SK-N-SH (cell line): Measurements from ENCODE around the gene FRMD8. TPM values are rescaled to one million over a fixed set of nuclear protein-coding genes. Genes with fewer than 3 reads are reported as not detected.

Source experiments
- CTCF ChIA-PET: fragments of 300-600, 350-600 bp; formaldehyde crosslinking; extraction: SDS; loops from one replicate; lab custom pipeline; 2021; lab: Yijun Ruan, JAX
- POLR2A ChIA-PET: fragments of 350-600 bp; sonication (Branson Sonifier 250); formaldehyde crosslinking; extraction: SDS; loops from one replicate; lab custom pipeline; 2020; ENCODE audit warnings: antibody characterized with exemption, inconsistent platforms; lab: Yijun Ruan, JAX
- DNase-seq: peaks from one replicate; pipeline ENCODE4 v3.0.0; 2012
- H2AFZ ChIP-seq: fragments of 200-600 bp; sonication (generic); 2 replicates; pipeline ENCODE4 v1.8.1; 2016; ENCODE audit warnings: antibody characterized with exemption, mild to moderate bottlenecking, low read depth
- H3F3A ChIP-seq: fragments of 200-600 bp; sonication (generic); replicated peaks from 2 replicates; pipeline ENCODE3; 2016; ENCODE audit warnings: antibody characterized with exemption, mild to moderate bottlenecking; ENCODE audit not compliant: insufficient read depth
- H3K27ac ChIP-seq, 2 experiments: fragments of 200-500 bp in 1 of 2; fragments of 200-600 bp in 1 of 2; sonication (Bioruptor generic) in 1 of 2; sonication (generic), shearing (Covaris generic) in 1 of 2; 2 replicates each; pipeline versions ENCODE4 v1.5.1 to v1.6.1; 2014 to 2016; ENCODE audit warnings: low read depth in 2 of 2, inconsistent platforms in 1 of 2, low read length in 1 of 2, mild to moderate bottlenecking in 1 of 2, mixed read lengths in 1 of 2
- H3K27me3 ChIP-seq: fragments of 200-600 bp; sonication (generic), shearing (Covaris generic); 2 replicates; pipeline ENCODE4 v1.6.1; 2016; ENCODE audit warnings: mixed run types; ENCODE audit not compliant: insufficient read depth
- H3K36me3 ChIP-seq, 2 experiments: fragments of 200-500 bp in 1 of 2; fragments of 200-600 bp in 1 of 2; sonication (Bioruptor generic) in 1 of 2; sonication (generic) in 1 of 2; replicated peaks in 1 of 2; 2 replicates each; pipeline versions ENCODE3 to v1.5.1; 2014 to 2016; ENCODE audit warnings: low read length in 1 of 2, mild to moderate bottlenecking in 1 of 2; ENCODE audit not compliant: insufficient read depth in 2 of 2, control insufficient read depth in 1 of 2
- H3K4me1 ChIP-seq, 2 experiments: fragments of 200-500 bp in 1 of 2; fragments of 200-600 bp in 1 of 2; sonication (Bioruptor generic) in 1 of 2; sonication (generic), shearing (Covaris generic) in 1 of 2; 2 replicates each; pipeline versions ENCODE4 v1.5.1 to v1.6.1; 2014 to 2016; ENCODE audit warnings: low read depth in 1 of 2, low read length in 1 of 2, mixed run types in 1 of 2; ENCODE audit not compliant: insufficient read depth in 2 of 2, control insufficient read depth in 1 of 2
- H3K4me2 ChIP-seq: fragments of 200-600 bp; sonication (generic), shearing (Covaris generic); 2 replicates; pipeline ENCODE4 v1.6.1; 2017; ENCODE audit warnings: mixed run types
- H3K4me3 ChIP-seq, 2 experiments: fragments of 200-500 bp in 1 of 2; fragments of 200-600 bp in 1 of 2; sonication (Bioruptor generic) in 1 of 2; sonication (generic), shearing (Covaris generic) in 1 of 2; 2 replicates each; pipeline versions ENCODE4 v1.5.1 to v1.8.1; 2014 to 2016; ENCODE audit warnings: low read depth in 2 of 2, inconsistent platforms in 1 of 2, low read length in 1 of 2, mild to moderate bottlenecking in 1 of 2, mixed read lengths in 1 of 2, moderate library complexity in 1 of 2
- H3K79me2 ChIP-seq: fragments of 200-600 bp; sonication (generic); 2 replicates; pipeline ENCODE4 v1.8.1; 2017; ENCODE audit warnings: mild to moderate bottlenecking; ENCODE audit not compliant: insufficient read depth
- H3K9ac ChIP-seq: fragments of 200-600 bp; sonication (generic); 2 replicates; pipeline ENCODE4 v1.6.1; 2017; ENCODE audit warnings: mixed run types
- H3K9me2 ChIP-seq: fragments of 200-600 bp; sonication (generic); 2 replicates; pipeline ENCODE4 v1.6.1; 2017; ENCODE audit warnings: mixed run types
- H3K9me3 ChIP-seq: fragments of 200-600 bp; sonication (generic); 2 replicates; pipeline ENCODE4 v1.6.1; 2017; ENCODE audit warnings: mixed run types, mild to moderate bottlenecking, moderate library complexity
- H4K20me1 ChIP-seq: fragments of 200-600 bp; sonication (generic); 2 replicates; pipeline ENCODE4 v1.6.1; 2017; ENCODE audit warnings: mild to moderate bottlenecking, mixed run types; ENCODE audit not compliant: insufficient read depth
- CTCF ChIP-seq: fragments of 200-600 bp; sonication (generic); IDR thresholded peaks from 2 replicates; pipeline ENCODE4 v1.6.1; 2017; ENCODE audit warnings: antibody characterized with exemption, mild to moderate bottlenecking, moderate library complexity
- EP300 ChIP-seq, 2 experiments: IDR thresholded peaks; 2 replicates each; pipeline versions ENCODE4 v1.4.0 to v1.6.1; 2012; ENCODE audit warnings: borderline replicate concordance in 1 of 2, low read depth in 1 of 2, low read length in 1 of 2
- FOSL2 ChIP-seq: IDR thresholded peaks from 2 replicates; pipeline ENCODE4 v1.4.0; 2012; ENCODE audit warnings: low read depth, mild to moderate bottlenecking, moderate library complexity, borderline replicate concordance
- FOXJ3 ChIP-seq: sonication (generic); formaldehyde crosslinking; IDR thresholded peaks from 2 replicates; pipeline ENCODE4 v1.5.1; 2020; ENCODE audit warnings: mild to moderate bottlenecking, missing genetic modification reagents
- FOXM1 ChIP-seq: IDR thresholded peaks from 2 replicates; pipeline ENCODE4 v1.4.0; 2012; ENCODE audit warnings: low read depth, mild to moderate bottlenecking
- GABPA ChIP-seq: IDR thresholded peaks from 2 replicates; pipeline ENCODE4 v1.4.0; 2012; ENCODE audit warnings: low read depth, mild to moderate bottlenecking
- IRF3 ChIP-seq: fragments of 150-350 bp; IDR thresholded peaks from 2 replicates; pipeline ENCODE4 v1.6.1; 2016; ENCODE audit warnings: mild to moderate bottlenecking, low read depth, low read length
- JUND ChIP-seq: IDR thresholded peaks from 2 replicates; pipeline ENCODE4 v1.4.0; 2012
- NFIC ChIP-seq: IDR thresholded peaks from 2 replicates; pipeline ENCODE4 v1.4.0; 2012; ENCODE audit warnings: borderline replicate concordance
- PBX3 ChIP-seq: IDR thresholded peaks from 2 replicates; pipeline ENCODE4; 2012
- POLR2AphosphoS5 ChIP-seq: IDR thresholded peaks from 2 replicates; pipeline ENCODE4 v1.6.1; 2012; ENCODE audit warnings: low read depth, low read length
- RAD21 ChIP-seq: IDR thresholded peaks from 2 replicates; pipeline ENCODE4 v1.6.1; 2012; ENCODE audit warnings: mild to moderate bottlenecking, low read length
- RCOR1 ChIP-seq: fragments of 150-350 bp; IDR thresholded peaks from 2 replicates; pipeline ENCODE4 v1.6.1; 2017; ENCODE audit warnings: antibody characterized with exemption, low read length
- RFX5 ChIP-seq: IDR thresholded peaks from 2 replicates; pipeline ENCODE4 v1.6.1; 2012; ENCODE audit warnings: mild to moderate bottlenecking, improper control_type of control experiment, low read length
- SIN3A ChIP-seq: IDR thresholded peaks from 2 replicates; pipeline ENCODE4 v1.6.1; 2012; ENCODE audit warnings: low read depth, mild to moderate bottlenecking, low read length, moderate library complexity, borderline replicate concordance
- SMC3 ChIP-seq: IDR thresholded peaks from 2 replicates; pipeline ENCODE4 v1.6.1; 2012; ENCODE audit warnings: low read depth, low read length, improper control_type of control experiment
- TEAD4 ChIP-seq: IDR thresholded peaks from 2 replicates; pipeline ENCODE4 v1.4.0; 2012; ENCODE audit warnings: mild to moderate bottlenecking, borderline replicate concordance; ENCODE audit not compliant: insufficient read depth
- USF1 ChIP-seq: IDR thresholded peaks from 2 replicates; pipeline ENCODE4 v1.4.0; 2012; ENCODE audit warnings: low read depth, borderline replicate concordance
- USF2 ChIP-seq: fragments of 150-350 bp; IDR thresholded peaks from 2 replicates; pipeline ENCODE4 v1.6.1; 2017; ENCODE audit warnings: antibody characterized with exemption, low read length, low read depth, borderline replicate concordance
- WGBS: methylation state at CpG from one replicate; pipeline ENCODE4 v1.1.6; 2017; ENCODE audit warnings: low lambda C conversion rate; 5-methylcytosine and 5-hydroxymethylcytosine counted together
- polyA plus RNA-seq, 3 experiments: library from polyadenylated mRNA; depleted of rRNA; stranded (reverse); fragments of >200 nt; gene quantifications; 2 replicates each; pipeline ENCODE4 v1.2.3, GENCODE V29; 2012

FRMD8 gene
- polyA plus RNA-seq, 1 of the 3 experiments (the other 2 are of a cell fraction) = 19.0 TPM

- TF ChIP-seq SMC3 = no peak
- TF ChIP-seq POLR2AphosphoS5 = no peak
- TF ChIP-seq NFIC = no peak
- TF ChIP-seq IRF3 = no peak
- no peak for TF ChIP-seq JUND
- TF ChIP-seq CTCF = no peak
- no peak for TF ChIP-seq FOSL2
- no peak for TF ChIP-seq SIN3A
- TF ChIP-seq RCOR1 = no peak
- TF ChIP-seq FOXM1 = no peak
- TF ChIP-seq RFX5 = no peak
Observed at GRCh38 chr11:65418431-65418680, 31.9 kb downstream of the FRMD8 start (continued).

- DNase-seq = peak; percentile 91
- Histone ChIP-seq H4K20me1 (peaks cover 12% of the 10 kb centered on the region), H3K4me1 (peaks cover 50 to 61% of the 10 kb centered on the region in 2 experiments), H3K9me3 (no peaks in the 10 kb centered on the region), H3K36me3 (peaks cover 1 to 9% of the 10 kb centered on the region in 2 experiments), H3F3A (peaks cover 52% of the 10 kb centered on the region), H3K79me2 (peaks cover 78% of the 10 kb centered on the region), H3K9ac (peak overlapping the region; percentile 98), H2AFZ (no peak overlapping the region), H3K27me3 (no peaks in the 10 kb centered on the region), H3K27ac (peak overlapping the region; percentile 100), H3K4me2 (peak overlapping the region; percentile 94), H3K4me3 (peak overlapping the region; percentile 13 to 18; a peak in 3 of 4 replicates), H3K9me2 (no peaks in the 10 kb centered on the region)
- ChIA-PET CTCF (interaction anchor here (0.7 to 13.0 kb wide), 12 partner anchors 12 to 1111 kb away, joined by 3 to 223 read pairs (median 5); partner anchors contain the start of genes MALAT1 and SLC25A45), POLR2A (interaction anchor here (1.1 to 17.2 kb wide), 6 partner anchors 9 to 79 kb away, joined by 5 to 1027 read pairs (median 10); partner anchors contain the start of gene MALAT1)
- 3% methylated on average over 9 of the region's 15 CpGs for WGBS
- 0 out of 2 replicates have a peak, but pooled peaks have one; percentile 31 for TF ChIP-seq PBX3
- no peak for TF ChIP-seq IRF3
- no peak for TF ChIP-seq USF2
- no peak for TF ChIP-seq RCOR1
- no peak for TF ChIP-seq CTCF
- TF ChIP-seq USF1 = peak; percentile 86
- TF ChIP-seq RAD21 = no peak
- no peak for TF ChIP-seq SIN3A
- TF ChIP-seq FOXM1 = no peak
- no peak for TF ChIP-seq FOXJ3 (CRISPR knock-in tag)
- TF ChIP-seq TEAD4 = 0 out of 2 replicates have a peak, but pooled peaks have one; percentile 9
- TF ChIP-seq JUND = no peak
- peak; percentile 36 to 65; a peak in 3 of 4 replicates for TF ChIP-seq EP300 (IDR thresholded peaks at IDR 0.05; ENCODE audit: borderline replicate concordance in 1 of 2, low read depth in 1 of 2, low read length in 1 of 2)
- TF ChIP-seq GABPA = peak; percentile 68
Observed at GRCh38 chr11:65418681-65419459, 32.4 kb downstream of the FRMD8 start.
